ENCODE measurements around the gene BTG3.

Gene BTG3, protein sequence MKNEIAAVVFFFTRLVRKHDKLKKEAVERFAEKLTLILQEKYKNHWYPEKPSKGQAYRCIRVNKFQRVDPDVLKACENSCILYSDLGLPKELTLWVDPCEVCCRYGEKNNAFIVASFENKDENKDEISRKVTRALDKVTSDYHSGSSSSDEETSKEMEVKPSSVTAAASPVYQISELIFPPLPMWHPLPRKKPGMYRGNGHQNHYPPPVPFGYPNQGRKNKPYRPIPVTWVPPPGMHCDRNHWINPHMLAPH

GRCh38 chr21:17612565-17613241 is at the start of gene BTG3:
TSS of gene BTG3 (minus strand) at chr21:17612901. CDS start at chr21:17609144, 3,757 bp downstream.
- DNase-seq (ENCODE audit: low read depth): peak; percentile 84
- peak within 1 kb of the TSS; percentile 88 for H3K4me3 ChIP-seq (ENCODE audit: low read depth, low read length)
- TF ChIP-seq, protein P1, sequence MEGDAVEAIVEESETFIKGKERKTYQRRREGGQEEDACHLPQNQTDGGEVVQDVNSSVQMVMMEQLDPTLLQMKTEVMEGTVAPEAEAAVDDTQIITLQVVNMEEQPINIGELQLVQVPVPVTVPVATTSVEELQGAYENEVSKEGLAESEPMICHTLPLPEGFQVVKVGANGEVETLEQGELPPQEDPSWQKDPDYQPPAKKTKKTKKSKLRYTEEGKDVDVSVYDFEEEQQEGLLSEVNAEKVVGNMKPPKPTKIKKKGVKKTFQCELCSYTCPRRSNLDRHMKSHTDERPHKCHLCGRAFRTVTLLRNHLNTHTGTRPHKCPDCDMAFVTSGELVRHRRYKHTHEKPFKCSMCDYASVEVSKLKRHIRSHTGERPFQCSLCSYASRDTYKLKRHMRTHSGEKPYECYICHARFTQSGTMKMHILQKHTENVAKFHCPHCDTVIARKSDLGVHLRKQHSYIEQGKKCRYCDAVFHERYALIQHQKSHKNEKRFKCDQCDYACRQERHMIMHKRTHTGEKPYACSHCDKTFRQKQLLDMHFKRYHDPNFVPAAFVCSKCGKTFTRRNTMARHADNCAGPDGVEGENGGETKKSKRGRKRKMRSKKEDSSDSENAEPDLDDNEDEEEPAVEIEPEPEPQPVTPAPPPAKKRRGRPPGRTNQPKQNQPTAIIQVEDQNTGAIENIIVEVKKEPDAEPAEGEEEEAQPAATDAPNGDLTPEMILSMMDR (conservative IDR thresholded peaks at IDR 0.05; ENCODE audit: low read depth, low read length): no peak

GRCh38 chr21:17660862-17661261 is 48.2 kb upstream of the BTG3 start:
- TF ChIP-seq, protein P1 (conservative IDR thresholded peaks at IDR 0.05; ENCODE audit: low read depth, low read length): no peak
- no peak overlapping the region for H3K4me3 ChIP-seq (ENCODE audit: low read depth, low read length)
- no peak for DNase-seq (ENCODE audit: low read depth)

DNA sequence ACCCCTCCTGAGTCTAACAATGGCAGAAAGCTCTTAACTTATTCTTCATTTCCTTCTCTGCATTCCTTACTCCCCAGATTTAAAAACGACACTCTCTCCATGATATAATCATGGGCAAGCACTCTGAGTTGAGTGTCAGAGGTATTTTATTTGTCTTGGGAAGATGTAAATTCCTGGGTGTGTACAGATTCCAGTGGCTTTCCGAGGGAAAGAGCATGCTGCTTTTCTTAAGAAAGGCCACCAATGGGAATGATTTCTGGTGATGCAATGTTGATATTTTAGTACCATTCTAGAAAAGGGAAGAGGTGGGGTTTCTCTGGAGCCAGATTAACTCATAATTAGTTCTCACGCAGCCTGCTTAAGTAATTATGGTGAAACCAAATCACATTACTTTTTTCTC is 47.8 kb upstream of the BTG3 start:
- TF ChIP-seq, protein P1 (conservative IDR thresholded peaks at IDR 0.05; ENCODE audit: low read depth, low read length): no peak
- H3K4me3 ChIP-seq (ENCODE audit: low read depth, low read length): no peak overlapping the region
- DNase-seq (ENCODE audit: low read depth): peak; percentile 48

- H3K4me3 ChIP-seq (ENCODE audit: low read depth, low read length): no peak overlapping the region
- TF ChIP-seq, protein P1 (conservative IDR thresholded peaks at IDR 0.05; ENCODE audit: low read depth, low read length): no peak
- DNase-seq (ENCODE audit: low read depth): no peak
Observed at GRCh38 chr21:17658931-17659330, 46.2 kb upstream of the BTG3 start.

GRCh38 chr21:17651526-17651925 is 38.8 kb upstream of the BTG3 start:
- H3K4me3 ChIP-seq (ENCODE audit: low read depth, low read length): no peak overlapping the region
- TF ChIP-seq, protein P1 (conservative IDR thresholded peaks at IDR 0.05; ENCODE audit: low read depth, low read length): no peak
- DNase-seq (ENCODE audit: low read depth): no peak

GRCh38 chr21:17650292-17650691 is 37.6 kb upstream of the BTG3 start:
- TF ChIP-seq, protein P1 (conservative IDR thresholded peaks at IDR 0.05; ENCODE audit: low read depth, low read length): no peak
- no peak for DNase-seq (ENCODE audit: low read depth)
- no peak overlapping the region for H3K4me3 ChIP-seq (ENCODE audit: low read depth, low read length)

DNA sequence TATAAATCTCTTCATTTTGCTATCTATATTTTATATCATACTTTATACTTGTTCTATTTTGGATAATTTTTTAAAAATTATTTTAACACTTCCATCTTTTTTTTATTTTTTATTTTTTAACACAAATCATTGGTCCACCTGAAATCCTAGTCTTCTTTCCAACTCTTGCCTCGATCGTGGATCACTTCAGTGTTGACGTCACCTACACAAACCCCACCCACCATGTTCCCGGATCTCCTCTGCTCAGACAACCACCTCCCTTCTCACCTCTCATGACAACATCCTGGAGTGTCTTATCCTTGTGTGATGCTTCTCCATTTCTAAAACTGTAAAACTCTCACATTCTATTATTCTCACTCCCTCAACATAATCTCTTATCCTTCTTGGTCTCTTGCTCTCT is 34.1 kb upstream of the BTG3 start:
- no peak for DNase-seq (ENCODE audit: low read depth)
- TF ChIP-seq, protein P1 (conservative IDR thresholded peaks at IDR 0.05; ENCODE audit: low read depth, low read length): no peak
- no peak overlapping the region for H3K4me3 ChIP-seq (ENCODE audit: low read depth, low read length)

Measured in choroid plexus epithelial cell (primary cell).